ENCODE data around the gene SAA1. TPM values are rescaled to one million over a fixed set of nuclear protein-coding genes. Genes with fewer than 3 reads are reported as not detected.
"Not testable (repeated sequence)": the region's sequence is repeated elsewhere in the genome, so short reads cannot be mapped to it uniquely, and the experiment has no call there.

Gene SAA1
- total RNA-seq, 2 experiments from 2014 or later = not detected

DNA sequence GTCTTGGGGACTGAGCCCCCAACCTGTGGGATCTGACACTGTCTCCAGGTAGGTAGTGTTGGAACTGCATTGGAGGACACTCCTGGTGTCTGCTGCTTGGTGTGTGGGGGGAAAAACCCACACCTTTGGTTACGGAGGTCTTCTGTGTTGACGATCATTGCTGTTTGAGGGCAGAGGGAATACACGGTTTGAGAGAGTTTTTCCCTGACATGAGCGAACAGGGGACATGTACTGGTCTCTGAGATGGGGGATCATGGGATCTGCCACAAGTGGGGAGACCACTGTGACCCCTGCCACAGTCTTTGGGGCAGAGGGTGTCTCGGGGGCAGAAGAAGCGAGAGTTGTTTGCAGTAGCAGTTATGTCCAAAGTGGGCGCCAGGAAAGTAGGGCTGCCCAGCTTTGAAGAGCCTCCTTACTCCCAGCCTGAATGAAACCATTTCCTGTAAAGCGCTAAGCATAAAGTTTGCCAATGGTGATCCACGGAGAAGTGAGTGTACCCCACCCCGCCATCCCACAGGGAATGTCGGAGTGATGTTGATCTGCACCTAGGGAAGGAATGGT is 12.2 kb upstream of the SAA1 start:
- CTCF ChIA-PET = no interaction called here

GRCh38 chr11:18254781-18255361 is 11.2 kb upstream of the SAA1 start:
- POLR2A ChIA-PET = no interaction called here
- CTCF ChIA-PET = no interaction called here

More for the DNA sequence above, 12.2 kb upstream of the SAA1 start:
- POLR2A ChIA-PET = no interaction called here

- POLR2A ChIA-PET = no interaction called here
- CTCF ChIA-PET = no interaction called here
These were observed 6.8 kb upstream of the SAA1 start for GRCh38 chr11:18259259-18259658.

- ChIA-PET POLR2A (no interaction called here), CTCF (no interaction called here)
These were observed 4.3 kb upstream of the SAA1 start for GRCh38 chr11:18261721-18262120.

DNA sequence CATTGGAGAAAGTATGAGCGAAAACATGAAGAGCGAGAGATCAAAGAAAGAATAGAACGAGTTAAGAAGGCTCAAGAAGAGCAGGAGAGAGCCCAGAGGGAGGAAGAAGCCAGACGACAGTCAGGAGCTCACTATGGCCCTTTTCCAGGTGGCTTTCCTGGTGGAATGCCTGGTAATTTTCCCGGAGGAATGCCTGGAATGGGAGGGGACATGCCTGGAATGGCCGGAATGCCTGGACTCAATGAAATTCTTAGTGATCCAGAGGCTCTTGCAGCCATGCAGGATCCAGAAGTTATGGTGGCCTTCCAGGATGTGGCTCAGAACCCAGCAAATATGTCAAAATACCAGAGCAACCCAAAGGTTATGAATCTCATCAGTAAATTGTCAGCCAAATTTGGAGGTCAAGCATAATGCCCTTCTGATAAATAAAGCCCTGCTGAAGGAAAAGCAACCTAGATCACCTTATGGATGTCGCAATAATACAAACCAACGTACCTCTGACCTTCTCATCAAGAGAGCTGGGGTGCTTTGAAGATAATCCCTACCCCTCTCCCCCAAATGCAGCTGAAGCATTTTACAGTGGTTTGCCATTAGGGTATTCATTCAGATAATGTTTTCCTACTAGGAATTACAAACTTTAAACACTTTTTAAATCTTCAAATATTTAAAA is 3.2 kb upstream of the SAA1 start:
- CTCF ChIA-PET, POLR2A ChIA-PET: not testable (repeated sequence)

GRCh38 chr11:18264035-18264434 is 2.0 kb upstream of the SAA1 start:
- ChIA-PET POLR2A (no interaction called here), CTCF (no interaction called here)

DNA sequence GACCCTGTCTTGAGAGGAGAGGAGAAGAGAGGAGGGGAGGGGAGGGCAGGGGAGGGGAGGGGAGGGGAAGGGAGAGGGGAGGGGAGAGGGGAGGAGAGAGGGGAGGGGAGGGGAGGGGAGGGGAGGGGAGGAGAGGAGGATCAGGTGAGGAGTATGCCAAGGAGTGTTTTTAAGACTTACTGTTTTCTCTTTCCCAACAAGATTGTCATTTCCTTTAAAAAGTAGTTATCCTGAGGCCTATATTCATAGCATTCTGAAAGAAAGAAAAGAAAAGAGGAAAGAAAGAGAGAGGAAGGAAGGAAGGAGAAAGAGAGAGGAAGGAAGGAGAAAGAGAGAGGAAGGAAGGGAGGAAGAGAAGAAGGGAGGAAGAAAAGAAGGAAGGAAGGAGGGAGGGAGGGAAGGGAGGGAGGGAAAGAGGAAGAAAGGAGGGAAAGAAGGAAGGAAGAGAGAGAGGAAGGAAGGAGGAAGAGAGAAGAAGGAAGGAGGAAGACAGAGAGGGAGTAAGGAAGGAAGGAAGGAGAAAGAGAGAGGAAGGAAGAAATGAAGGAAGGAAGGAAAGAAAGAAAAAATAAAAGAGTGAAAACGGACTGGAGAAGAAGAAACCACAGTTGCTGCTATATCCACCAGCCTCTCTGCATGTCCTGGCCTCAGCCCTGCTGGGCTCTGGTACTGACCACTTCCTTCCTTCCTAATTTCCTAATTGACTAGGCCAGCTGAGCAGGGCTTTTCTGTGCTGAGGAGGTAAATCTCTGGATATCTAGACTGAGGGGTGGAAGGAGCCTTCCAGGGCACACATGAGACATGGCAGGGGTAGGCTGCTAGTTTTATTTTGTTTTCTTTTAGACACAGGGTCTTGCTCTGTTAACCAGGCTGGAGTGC is 1.1 kb upstream of the SAA1 start:
- POLR2A ChIA-PET = no interaction called here

DNA sequence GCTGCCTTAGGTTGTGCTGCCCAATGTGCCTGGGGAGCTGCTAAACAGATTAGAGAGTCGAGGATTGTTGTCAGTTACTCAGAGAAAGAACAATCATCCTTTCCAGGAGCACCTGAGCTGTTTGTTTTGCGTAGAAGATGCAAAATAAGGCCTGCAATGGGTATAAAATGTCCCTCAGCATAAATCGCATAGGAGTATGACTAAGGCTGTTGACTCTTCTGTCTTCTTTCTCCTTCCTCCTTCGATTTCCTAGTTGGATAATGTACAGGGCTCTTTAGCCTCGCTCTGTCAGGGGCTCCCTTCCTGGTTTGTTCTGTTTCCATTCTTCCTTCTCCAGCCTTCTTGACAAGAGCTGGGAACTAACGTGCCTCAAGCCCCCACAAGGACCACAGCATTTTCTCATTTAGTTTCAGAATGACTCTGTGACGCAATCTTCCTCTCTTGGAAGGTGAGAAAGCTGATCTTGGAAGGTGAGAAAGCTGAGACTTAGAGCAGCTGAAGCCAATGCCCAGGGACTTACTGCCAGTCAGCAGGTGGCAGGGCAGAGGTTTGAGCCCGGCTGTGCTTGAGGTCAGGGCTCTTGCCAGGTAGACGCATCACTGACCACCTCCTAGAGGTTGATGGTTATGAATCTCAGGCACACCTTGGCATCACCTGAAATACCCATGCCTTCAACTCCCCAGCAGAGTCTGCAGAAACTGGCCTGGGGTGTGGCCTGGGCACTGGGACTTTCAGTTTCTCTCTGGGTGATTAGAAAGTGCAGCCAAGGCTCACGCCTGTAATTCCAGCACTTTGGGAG is 1.5 kb downstream of the SAA1 start:
- CTCF ChIA-PET, POLR2A ChIA-PET: not testable (repeated sequence)

More for the DNA sequence above, 1.1 kb upstream of the SAA1 start:
- CTCF ChIA-PET = no interaction called here

DNA sequence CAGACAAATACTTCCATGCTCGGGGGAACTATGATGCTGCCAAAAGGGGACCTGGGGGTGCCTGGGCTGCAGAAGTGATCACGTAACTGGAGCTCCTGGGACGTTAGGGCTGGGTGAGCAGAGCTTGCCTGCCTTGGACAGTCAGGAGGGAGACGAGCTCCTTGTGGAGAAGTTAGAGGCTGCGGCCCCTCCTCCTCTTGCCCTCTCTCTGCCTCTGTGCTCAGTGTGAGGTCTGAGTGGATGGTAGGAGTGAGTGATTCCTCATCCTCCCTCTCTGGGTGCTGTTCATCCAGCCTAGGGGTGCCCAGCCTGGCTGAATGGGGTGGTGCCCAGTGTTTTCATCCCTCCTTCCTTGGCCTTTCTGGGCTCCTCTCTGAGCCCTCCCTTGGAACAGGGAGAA is 3.2 kb downstream of the SAA1 start:
- POLR2A ChIA-PET, CTCF ChIA-PET: not testable (repeated sequence)

DNA sequence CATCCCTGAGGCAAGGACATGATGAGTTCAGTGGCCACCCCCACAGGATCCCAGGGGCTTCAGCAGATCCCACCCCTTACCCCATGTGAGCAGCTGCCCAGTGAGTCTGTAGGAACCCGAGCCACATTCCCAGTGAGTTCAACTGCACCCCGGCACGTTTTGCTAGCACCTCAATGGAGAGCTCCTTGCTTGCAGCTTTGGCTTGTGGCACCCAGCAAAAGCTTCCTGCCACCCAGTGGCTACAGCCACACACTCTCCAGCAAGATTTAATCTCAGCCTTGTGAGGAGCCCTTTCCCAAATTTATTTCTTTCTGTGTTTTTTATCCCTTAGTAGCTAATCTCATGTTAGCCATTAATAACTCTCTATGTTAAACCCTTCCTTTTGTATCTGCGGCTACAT is 4.0 kb downstream of the SAA1 start:
- ChIA-PET POLR2A (no interaction called here), CTCF (no interaction called here)

GRCh38 chr11:18271206-18271605 is 5.1 kb downstream of the SAA1 start:
- POLR2A ChIA-PET = no interaction called here
- CTCF ChIA-PET = no interaction called here

- CTCF ChIA-PET = no interaction called here
- POLR2A ChIA-PET = no interaction called here
These were observed 11.7 kb downstream of the SAA1 start for GRCh38 chr11:18277565-18278271.

GRCh38 chr11:18280438-18281045 is 14.5 kb downstream of the SAA1 start:
- POLR2A ChIA-PET = interaction anchor here (0.7 kb wide), 1 partner anchor 1149 kb away, joined by 4 read pairs; no protein-coding TSS in a partner anchor
- CTCF ChIA-PET = no interaction called here

GRCh38 chr11:18282626-18283025 is 16.6 kb downstream of the SAA1 start:
- ChIA-PET CTCF (no interaction called here), POLR2A (no interaction called here)

- ChIA-PET POLR2A (no interaction called here), CTCF (no interaction called here)
These were observed 19.8 kb downstream of the SAA1 start for GRCh38 chr11:18285841-18286240.

DNA sequence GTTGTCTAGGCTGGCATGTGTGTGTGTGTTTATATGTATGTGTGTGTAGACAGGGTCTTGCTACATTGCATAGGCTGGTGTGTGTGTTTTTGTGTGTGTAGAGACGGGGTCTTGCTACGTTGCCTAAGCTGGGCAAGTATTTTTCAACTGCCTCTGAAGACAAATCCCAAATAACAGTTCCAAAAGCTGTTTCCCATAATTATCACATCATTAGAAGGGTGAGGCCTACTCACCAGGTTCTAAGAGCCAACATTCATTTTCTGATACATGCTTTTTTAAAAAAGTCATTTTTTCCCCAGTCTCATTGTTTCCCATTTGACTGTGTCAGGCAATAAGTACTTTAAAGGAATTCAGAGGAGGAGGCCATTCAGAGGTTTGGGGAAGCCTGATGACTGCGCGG is 22.8 kb downstream of the SAA1 start:
- CTCF ChIA-PET = no interaction called here
- POLR2A ChIA-PET = no interaction called here

- POLR2A ChIA-PET = no interaction called here
- CTCF ChIA-PET = no interaction called here
These were observed 28.8 kb downstream of the SAA1 start for GRCh38 chr11:18294862-18295261.

GRCh38 chr11:18295316-18295715 is 29.3 kb downstream of the SAA1 start:
- ChIA-PET CTCF (no interaction called here), POLR2A (no interaction called here)

GRCh38 chr11:18299721-18300120 is 33.7 kb downstream of the SAA1 start:
- CTCF ChIA-PET = interaction anchor here (1.2 kb wide), 1 partner anchor 56 kb away, joined by 3 read pairs; no protein-coding TSS in a partner anchor
- POLR2A ChIA-PET = no interaction called here

All from activated CD8-positive, alpha-beta memory T cell treated with anti-CD3 and anti-CD28 coated beads for 36 hours (primary cell).